ENCODE results near the gene CNTF.

The CNTF gene

DNA sequence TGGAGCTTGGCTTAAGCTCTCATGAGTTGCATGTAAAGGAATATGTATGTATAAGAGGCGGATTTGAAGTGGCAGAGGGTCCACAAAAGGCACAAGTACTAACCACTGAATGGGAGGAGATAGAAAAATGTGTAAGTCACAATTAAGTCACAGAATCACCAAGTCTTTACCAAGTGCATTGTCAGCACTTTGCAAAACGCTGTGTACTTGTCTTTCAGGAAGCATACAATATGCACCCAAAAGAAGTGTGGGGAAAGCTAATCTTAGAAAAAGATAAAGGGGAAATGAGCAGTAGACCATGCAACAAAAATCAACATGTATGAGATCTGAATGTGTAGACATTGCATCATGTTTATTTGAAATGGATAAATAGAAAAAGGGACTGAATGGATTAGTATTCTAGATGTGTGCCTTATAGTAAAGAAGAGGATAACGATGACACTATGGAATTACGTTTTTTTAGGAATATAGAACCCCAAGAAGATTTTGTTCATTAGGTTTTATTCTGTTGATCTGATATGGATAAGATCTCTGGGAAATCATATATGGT is 4.5 kb downstream of the CNTF start:
- TF ChIP-seq, protein P1, sequence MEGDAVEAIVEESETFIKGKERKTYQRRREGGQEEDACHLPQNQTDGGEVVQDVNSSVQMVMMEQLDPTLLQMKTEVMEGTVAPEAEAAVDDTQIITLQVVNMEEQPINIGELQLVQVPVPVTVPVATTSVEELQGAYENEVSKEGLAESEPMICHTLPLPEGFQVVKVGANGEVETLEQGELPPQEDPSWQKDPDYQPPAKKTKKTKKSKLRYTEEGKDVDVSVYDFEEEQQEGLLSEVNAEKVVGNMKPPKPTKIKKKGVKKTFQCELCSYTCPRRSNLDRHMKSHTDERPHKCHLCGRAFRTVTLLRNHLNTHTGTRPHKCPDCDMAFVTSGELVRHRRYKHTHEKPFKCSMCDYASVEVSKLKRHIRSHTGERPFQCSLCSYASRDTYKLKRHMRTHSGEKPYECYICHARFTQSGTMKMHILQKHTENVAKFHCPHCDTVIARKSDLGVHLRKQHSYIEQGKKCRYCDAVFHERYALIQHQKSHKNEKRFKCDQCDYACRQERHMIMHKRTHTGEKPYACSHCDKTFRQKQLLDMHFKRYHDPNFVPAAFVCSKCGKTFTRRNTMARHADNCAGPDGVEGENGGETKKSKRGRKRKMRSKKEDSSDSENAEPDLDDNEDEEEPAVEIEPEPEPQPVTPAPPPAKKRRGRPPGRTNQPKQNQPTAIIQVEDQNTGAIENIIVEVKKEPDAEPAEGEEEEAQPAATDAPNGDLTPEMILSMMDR (IDR thresholded peaks at IDR 0.05; ENCODE audit: insufficient read depth, low read length, missing control alignments), result no peak
- no peak for DNase-seq (ENCODE audit: low read depth, low spot score)
- ChIA-PET CTCF (interaction anchor here (0.6 to 5.3 kb wide), 10 partner anchors 8 to 162 kb away, joined by 3 to 58 read pairs (median 7); partner anchors contain the start of genes LPXN and ZFP91), POLR2A (no interaction called here)
- H3K4me3 ChIP-seq (ENCODE audit: low read depth, low read length), result no peak overlapping the region

DNA sequence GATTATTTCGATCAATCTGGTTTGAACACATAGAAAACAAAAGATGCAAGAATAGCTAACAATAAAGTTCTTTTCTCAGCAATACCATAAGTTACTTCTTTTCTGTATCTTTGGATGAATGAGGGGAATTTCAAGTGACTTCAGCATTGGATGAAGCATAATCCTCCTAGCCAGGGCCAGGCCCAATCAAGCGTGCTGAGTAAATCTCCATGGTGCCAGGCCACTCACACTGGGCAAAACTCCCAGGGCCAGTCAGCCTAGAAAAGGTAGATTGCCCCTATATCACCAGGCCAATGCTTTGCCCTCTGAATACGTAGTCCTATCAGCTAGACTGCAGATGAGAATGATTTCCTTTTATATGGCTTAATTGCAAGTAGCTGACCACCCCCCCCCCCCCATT is 6.0 kb downstream of the CNTF start:
- ChIA-PET POLR2A (interaction anchor here (0.8 kb wide), 2 partner anchors 51 to 106 kb away, joined by 3 read pairs; no protein-coding TSS in a partner anchor), CTCF (interaction anchor here (1.2 to 5.3 kb wide), 18 partner anchors 10 to 283 kb away, joined by 3 to 58 read pairs (median 12); partner anchors contain the start of genes LPXN and ZFP91)
- DNase-seq (ENCODE audit: low read depth, low spot score), result no peak
- no peak overlapping the region for H3K4me3 ChIP-seq (ENCODE audit: low read depth, low read length)
- TF ChIP-seq, protein P1 (IDR thresholded peaks at IDR 0.05; ENCODE audit: insufficient read depth, low read length, missing control alignments), result no peak

DNA sequence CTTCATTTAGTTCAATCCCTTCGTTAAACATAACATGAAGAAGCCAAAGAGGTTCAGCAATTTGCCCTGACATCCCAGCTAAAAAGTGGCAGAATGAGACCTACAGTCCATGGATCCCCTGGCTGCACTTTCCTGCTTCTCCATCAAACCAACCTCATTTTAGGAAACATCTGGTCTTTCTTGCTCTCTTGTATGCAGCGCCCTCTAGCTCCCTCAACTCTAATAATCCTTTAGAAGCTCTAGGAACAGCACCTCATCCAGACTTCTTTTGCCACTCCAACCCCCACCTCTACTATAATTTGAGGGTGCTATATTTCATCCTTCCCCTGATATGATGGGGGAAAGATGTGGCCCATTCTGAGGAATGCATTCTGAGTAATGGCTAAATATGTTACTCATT is 7.4 kb downstream of the CNTF start:
- peak; percentile 9 for DNase-seq (ENCODE audit: low read depth, low spot score)
- CTCF ChIA-PET, result interaction anchor here (0.6 to 5.3 kb wide), 31 partner anchors 8 to 281 kb away, joined by 3 to 58 read pairs (median 8); partner anchors contain the start of genes LPXN and ZFP91
- POLR2A ChIA-PET, result no interaction called here
- no peak overlapping the region for H3K4me3 ChIP-seq (ENCODE audit: low read depth, low read length)
- TF ChIP-seq, protein P1 (IDR thresholded peaks at IDR 0.05; ENCODE audit: insufficient read depth, low read length, missing control alignments), result peak; percentile 56

DNA sequence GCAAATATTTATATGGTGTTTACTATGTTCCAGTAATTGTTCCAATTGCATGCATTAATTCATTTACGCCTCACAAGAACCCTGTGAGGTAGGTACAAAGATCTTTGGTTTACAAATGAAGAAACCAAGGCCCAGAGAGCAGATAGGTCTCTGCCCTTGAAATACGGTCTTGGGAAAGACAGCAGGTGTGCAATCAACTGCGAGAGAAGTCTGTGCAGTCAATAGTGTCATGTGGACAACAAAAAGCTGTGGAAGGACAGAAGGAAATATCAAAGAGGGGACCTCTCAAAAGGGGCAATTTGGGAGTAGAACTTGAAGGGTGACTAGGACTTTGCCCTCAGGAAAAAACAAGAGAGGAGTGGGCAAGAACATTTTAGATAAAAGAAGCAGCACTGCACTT is 8.9 kb downstream of the CNTF start:
- H3K4me3 ChIP-seq (ENCODE audit: low read depth, low read length), result no peak overlapping the region
- ChIA-PET CTCF (interaction anchor here (1.5 to 5.3 kb wide), 5 partner anchors 8 to 41 kb away, joined by 5 to 57 read pairs (median 9); no protein-coding TSS in a partner anchor), POLR2A (no interaction called here)
- TF ChIP-seq, protein P1 (IDR thresholded peaks at IDR 0.05; ENCODE audit: insufficient read depth, low read length, missing control alignments), result no peak
- DNase-seq (ENCODE audit: low read depth, low spot score), result no peak

DNA sequence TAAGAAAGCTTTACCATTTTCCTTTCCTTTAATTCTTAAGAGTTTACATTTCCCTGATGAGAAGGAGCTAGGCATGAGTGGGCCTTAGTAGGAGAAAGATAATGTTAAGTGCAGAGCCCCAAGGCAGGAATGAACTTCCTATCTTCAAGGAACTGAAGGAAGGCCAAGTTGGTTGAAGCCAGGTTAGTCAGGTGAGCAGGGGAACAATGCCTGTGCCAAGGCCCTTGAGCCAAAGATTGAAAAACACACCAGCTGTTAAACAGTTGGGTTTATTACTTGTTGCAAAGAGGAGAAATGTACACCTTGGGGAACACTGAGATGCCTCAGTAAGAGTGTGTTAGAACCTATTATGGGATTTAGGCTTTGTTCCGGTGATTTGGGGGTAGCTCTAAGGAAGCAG is 10.0 kb downstream of the CNTF start:
- no peak for DNase-seq (ENCODE audit: low read depth, low spot score)
- POLR2A ChIA-PET, result no interaction called here
- TF ChIP-seq, protein P1 (IDR thresholded peaks at IDR 0.05; ENCODE audit: insufficient read depth, low read length, missing control alignments), result no peak

DNA sequence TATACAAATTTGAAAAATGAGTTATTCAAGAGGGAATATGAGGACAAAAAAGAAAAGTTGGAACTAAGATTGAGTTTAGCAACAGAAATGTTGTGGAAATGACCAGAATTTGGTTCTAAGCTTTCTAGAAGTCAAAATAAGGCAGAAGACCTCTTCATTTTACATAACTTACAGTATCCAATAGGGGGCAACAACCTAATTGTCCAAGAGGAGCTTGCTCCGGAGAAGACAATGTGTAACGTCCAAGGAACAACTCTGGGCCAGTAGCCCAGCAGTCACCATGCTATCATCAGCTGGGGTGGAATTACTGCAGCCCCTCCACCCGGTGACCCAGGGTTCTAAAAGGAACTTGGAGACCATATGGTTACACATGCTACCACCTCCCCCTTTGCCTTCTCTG is 14.1 kb downstream of the CNTF start:
- POLR2A ChIA-PET, result no interaction called here

More for the DNA sequence above, 10.0 kb downstream of the CNTF start:
- H3K4me3 ChIP-seq (ENCODE audit: low read depth, low read length), result no peak overlapping the region
- CTCF ChIA-PET, result interaction anchor here (1.0 to 1.7 kb wide), 5 partner anchors 17 to 157 kb away, joined by 3 to 6 read pairs (median 4); no protein-coding TSS in a partner anchor

More for the DNA sequence above, 14.1 kb downstream of the CNTF start:
- no peak for DNase-seq (ENCODE audit: low read depth, low spot score)
- CTCF ChIA-PET, result interaction anchor here (1.1 to 5.9 kb wide), 4 partner anchors 7 to 69 kb away, joined by 4 to 47 read pairs (median 22); no protein-coding TSS in a partner anchor
- H3K4me3 ChIP-seq (ENCODE audit: low read depth, low read length), result no peak overlapping the region
- TF ChIP-seq, protein P1 (IDR thresholded peaks at IDR 0.05; ENCODE audit: insufficient read depth, low read length, missing control alignments), result no peak

All from AG04449 (cell line).